Endothelial cell of umbilical vein (primary cell): Measurements from ENCODE around the gene COX5A. TPM values are rescaled to one million over a fixed set of nuclear protein-coding genes. Genes with fewer than 3 reads are reported as not detected.

Experiments
- BruUV-seq: library from RNA; stranded (reverse); fragments of 400-500 nt; replicated peaks from 2 replicates; lab custom pipeline; 2021; lab: Mats Ljungman, UMichigan
- CTCF ChIA-PET: fragments of 300-600, 350-600 bp; sonication (Branson Sonifier 250); formaldehyde crosslinking; loops from one replicate; lab custom pipeline; 2021; ENCODE audit warnings: antibody characterized with exemption, inconsistent platforms; lab: Charles Lee
- POLR2A ChIA-PET: fragments of 300-600, 350-600 bp; sonication (Branson Sonifier 250); formaldehyde crosslinking; loops from one replicate; lab custom pipeline; 2021; ENCODE audit warnings: antibody characterized with exemption, inconsistent platforms; lab: Charles Lee
- DNase-seq: peaks from one replicate; pipeline ENCODE4 v3.0.0-alpha.2; 2011; ENCODE audit warnings: low read depth, low spot score
- FAIRE-seq: peaks from 2 replicates; lab custom pipeline; 2011; peaks lifted over from hg19 to GRCh38; lab: Jason Lieb, UNC
- H2AFZ ChIP-seq: 2 replicates; pipeline ENCODE4 v1.6.0; 2012; ENCODE audit warnings: low read depth, low read length, control low read depth, inconsistent platforms
- H3K27ac ChIP-seq: 2 replicates; pipeline ENCODE4 v1.5.1; 2011; ENCODE audit warnings: low read depth, mild to moderate bottlenecking, control low read depth, low read length, moderate library complexity; ENCODE audit not compliant: insufficient read depth
- H3K27me3 ChIP-seq, 2 experiments: 2 replicates each; pipeline versions ENCODE4 v1.6.0 to v1.6.1; 2011; ENCODE audit warnings: low read length in 2 of 2, mixed read lengths in 1 of 2; ENCODE audit not compliant: control insufficient read depth in 2 of 2, insufficient read depth in 2 of 2
- H3K36me3 ChIP-seq, 2 experiments: 2 replicates in 1 of 2; 3 replicates in 1 of 2; pipeline ENCODE4 v1.5.1; 2011; ENCODE audit warnings: low read length in 2 of 2, mild to moderate bottlenecking in 1 of 2, moderate library complexity in 1 of 2; ENCODE audit not compliant: control insufficient read depth in 2 of 2, insufficient read depth in 2 of 2; ENCODE audit errors: extremely low read depth in 1 of 2
- H3K4me1 ChIP-seq: 3 replicates; pipeline ENCODE4 v1.5.1; 2011; ENCODE audit warnings: mild to moderate bottlenecking, low read length; ENCODE audit not compliant: control insufficient read depth, insufficient read depth; ENCODE audit errors: extremely low read depth
- H3K4me2 ChIP-seq: 2 replicates; pipeline ENCODE4 v1.6.1; 2011; ENCODE audit warnings: low read length, control low read depth, mixed read lengths; ENCODE audit not compliant: insufficient read depth
- H3K4me3 ChIP-seq, 3 experiments: fragments of 200-600 bp in 1 of 3; sonication (generic), shearing (Covaris generic) in 1 of 3; replicated peaks in 1 of 3; 2 replicates each; pipeline ENCODE4 v1.5.1; 2011 to 2016; ENCODE audit warnings: control low read depth in 3 of 3, low read length in 3 of 3, mild to moderate bottlenecking in 2 of 3, inconsistent platforms in 1 of 3, low read depth in 1 of 3, moderate library complexity in 1 of 3; ENCODE audit not compliant: insufficient read depth in 1 of 3
- H3K79me2 ChIP-seq: 2 replicates; pipeline ENCODE4 v1.6.0; 2012; ENCODE audit warnings: low read length, inconsistent platforms; ENCODE audit not compliant: control insufficient read depth, insufficient read depth
- H3K9ac ChIP-seq: replicated peaks from 2 replicates; pipeline ENCODE3; 2011; ENCODE audit warnings: low read length, control low read depth; ENCODE audit not compliant: insufficient read depth; ENCODE audit errors: extremely low read depth
- H3K9me1 ChIP-seq: replicated peaks from 3 replicates; pipeline ENCODE4 v1.6.0; 2011; ENCODE audit warnings: mild to moderate bottlenecking, low read length; ENCODE audit not compliant: control insufficient read depth, insufficient read depth; ENCODE audit errors: extremely low read depth
- H3K9me3 ChIP-seq: replicated peaks from 2 replicates; pipeline ENCODE4 v1.5.1; 2012; ENCODE audit warnings: low read length, inconsistent platforms; ENCODE audit not compliant: control insufficient read depth, insufficient read depth
- H4K20me1 ChIP-seq: replicated peaks from 2 replicates; pipeline ENCODE3; 2011; ENCODE audit warnings: mild to moderate bottlenecking, low read length; ENCODE audit not compliant: control insufficient read depth, insufficient read depth; ENCODE audit errors: extremely low read depth
- EZH2 ChIP-seq: IDR thresholded peaks from 2 replicates; pipeline ENCODE4 v1.6.1; 2012; ENCODE audit warnings: borderline replicate concordance, low read depth, mild to moderate bottlenecking, moderate library complexity, low read length, inconsistent platforms; ENCODE audit not compliant: severe bottlenecking
- FOS ChIP-seq: IDR thresholded peaks from 2 replicates; pipeline ENCODE4 v1.6.1; 2011; ENCODE audit warnings: mild to moderate bottlenecking, low read length, moderate library complexity, borderline replicate concordance; ENCODE audit not compliant: insufficient read depth
- GATA2 ChIP-seq: IDR thresholded peaks from 2 replicates; pipeline ENCODE4 v1.7.0; 2011; ENCODE audit warnings: low read depth, mild to moderate bottlenecking, moderate library complexity, mixed read lengths, low read length; ENCODE audit not compliant: insufficient read length, insufficient read depth
- JUN ChIP-seq: IDR thresholded peaks from 2 replicates; pipeline ENCODE4 v1.6.1; 2011; ENCODE audit warnings: borderline replicate concordance, low read depth; ENCODE audit not compliant: insufficient read length, insufficient read depth
- MYC ChIP-seq: IDR thresholded peaks from one replicate; pipeline ENCODE4 v1.6.1; 2011; ENCODE audit warnings: mild to moderate bottlenecking, low read depth, low read length
- POLR2A ChIP-seq: IDR thresholded peaks from 2 replicates; pipeline ENCODE4 v1.6.1; 2012; ENCODE audit warnings: low read depth, mild to moderate bottlenecking, control low read depth, low read length
- POLR2AphosphoS5 ChIP-seq: IDR thresholded peaks from 2 replicates; pipeline ENCODE4 v1.6.1; 2012; ENCODE audit warnings: low read depth, mild to moderate bottlenecking, control low read depth, low read length, moderate library complexity; ENCODE audit not compliant: insufficient read depth
- dilution Hi-C: fragments of 300-500 bp; cut with MboI; formaldehyde crosslinking; loops from one replicate; pipeline ENCODE4 v1.15.0; 2019; ENCODE audit warnings: low sequenced_read_pairs; ENCODE audit not compliant: extremely low pct_ligation_motif_present
- intact Hi-C: fragments of 100-400 bp; cut with micrococcal nuclease; formaldehyde crosslinking; loops from one replicate; pipeline ENCODE4 v1.10.0; 2022
- polyA plus RNA-seq, 4 experiments: library from polyadenylated mRNA; depleted of rRNA in 3 of 4; stranded (reverse) in 3 of 4; unstranded in 1 of 4; fragments of >200 nt; gene quantifications; 2 replicates each; pipeline versions ENCODE4 v1.2.1 to v1.2.3, GENCODE V29; 2011 to 2012; ENCODE audit warnings: missing spikeins in 1 of 4
- total RNA-seq: library from RNA; stranded (reverse); gene quantifications from 2 replicates; pipeline ENCODE4 v1.2.3, GENCODE V29; 2021
- TF ChIP-seq, protein P1 (sequence below): IDR thresholded peaks from 2 replicates; pipeline ENCODE4 v1.6.1; 2011; ENCODE audit not compliant: insufficient read depth, insufficient read length
- TF ChIP-seq, protein P2 (sequence below), 2 donors: IDR thresholded peaks; 1 replicate in 1 of 2; 2 replicates in 1 of 2; pipeline ENCODE4 v1.5.1; 2011; ENCODE audit warnings: low read length in 2 of 2, mild to moderate bottlenecking in 2 of 2, moderate library complexity in 2 of 2, control low read depth in 1 of 2, inconsistent platforms in 1 of 2, low read depth in 1 of 2; ENCODE audit not compliant: insufficient read depth in 1 of 2; ENCODE audit errors: extremely low read depth in 1 of 2

Gene COX5A
- total and polyA plus RNA-seq, 2 donors (not counting 3 experiments of a cell fraction or from before 2014, with no cell fraction given) = 134 to 220 TPM

DNA sequence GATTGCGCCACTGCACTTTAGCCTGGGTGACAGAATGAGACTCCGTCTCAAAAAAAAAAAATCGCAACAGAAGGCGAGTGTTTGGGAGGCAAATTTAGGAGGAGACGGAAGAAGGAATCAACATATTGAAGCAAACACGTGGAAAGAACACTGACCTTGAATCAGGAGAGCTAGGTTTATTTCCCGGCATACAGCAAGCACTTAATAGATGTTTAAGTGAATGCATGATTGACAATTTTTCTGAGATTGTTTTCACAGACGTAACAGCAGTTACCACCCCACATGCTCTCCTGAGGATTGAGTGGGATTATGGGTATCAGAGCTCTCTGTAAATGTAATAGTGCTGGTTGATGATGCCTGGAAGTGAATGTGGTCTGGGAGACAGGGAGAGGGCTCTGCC is 24.3 kb upstream of the COX5A start:
- intact Hi-C loops (loop anchor here (5.0 kb wide), 1 partner anchor 490 kb away; the partner anchor contains the start of gene SIN3A), dilution Hi-C loops (no loop called here)
- CTCF ChIA-PET = interaction anchor here (1.1 to 3.6 kb wide), 5 partner anchors 11 to 242 kb away, joined by 3 to 22 read pairs (median 5); no protein-coding TSS in a partner anchor
- H3K9ac ChIP-seq = no peak overlapping the region
- POLR2A ChIA-PET = no interaction called here
- H3K9me1 ChIP-seq = no peaks in the 10 kb centered on the region
- no peaks in the 10 kb centered on the region for H3K9me3 ChIP-seq
- no peaks in the 10 kb centered on the region for H3K79me2 ChIP-seq
- no peak overlapping the region for H3K4me3 ChIP-seq
- no peak overlapping the region for H3K4me2 ChIP-seq
- no peak overlapping the region for H2AFZ ChIP-seq
- H3K27ac ChIP-seq = no peak overlapping the region
- peaks cover 0 to 3% of the 10 kb centered on the region in 2 experiments for H3K27me3 ChIP-seq
- no peak for DNase-seq
- H3K36me3 ChIP-seq = no peaks in the 10 kb centered on the region
- TF ChIP-seq MYC = no peak
- TF ChIP-seq POLR2A = no peak
- TF ChIP-seq, protein P1, sequence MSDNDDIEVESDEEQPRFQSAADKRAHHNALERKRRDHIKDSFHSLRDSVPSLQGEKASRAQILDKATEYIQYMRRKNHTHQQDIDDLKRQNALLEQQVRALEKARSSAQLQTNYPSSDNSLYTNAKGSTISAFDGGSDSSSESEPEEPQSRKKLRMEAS = no peak
- TF ChIP-seq FOS = no peak
- TF ChIP-seq, protein P2, sequence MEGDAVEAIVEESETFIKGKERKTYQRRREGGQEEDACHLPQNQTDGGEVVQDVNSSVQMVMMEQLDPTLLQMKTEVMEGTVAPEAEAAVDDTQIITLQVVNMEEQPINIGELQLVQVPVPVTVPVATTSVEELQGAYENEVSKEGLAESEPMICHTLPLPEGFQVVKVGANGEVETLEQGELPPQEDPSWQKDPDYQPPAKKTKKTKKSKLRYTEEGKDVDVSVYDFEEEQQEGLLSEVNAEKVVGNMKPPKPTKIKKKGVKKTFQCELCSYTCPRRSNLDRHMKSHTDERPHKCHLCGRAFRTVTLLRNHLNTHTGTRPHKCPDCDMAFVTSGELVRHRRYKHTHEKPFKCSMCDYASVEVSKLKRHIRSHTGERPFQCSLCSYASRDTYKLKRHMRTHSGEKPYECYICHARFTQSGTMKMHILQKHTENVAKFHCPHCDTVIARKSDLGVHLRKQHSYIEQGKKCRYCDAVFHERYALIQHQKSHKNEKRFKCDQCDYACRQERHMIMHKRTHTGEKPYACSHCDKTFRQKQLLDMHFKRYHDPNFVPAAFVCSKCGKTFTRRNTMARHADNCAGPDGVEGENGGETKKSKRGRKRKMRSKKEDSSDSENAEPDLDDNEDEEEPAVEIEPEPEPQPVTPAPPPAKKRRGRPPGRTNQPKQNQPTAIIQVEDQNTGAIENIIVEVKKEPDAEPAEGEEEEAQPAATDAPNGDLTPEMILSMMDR (IDR thresholded peaks at IDR 0.05; ENCODE audit: extremely low read depth in 1 of 2, insufficient read depth in 1 of 2, low read depth in 1 of 2, low read length in 2 of 2) = no peak
- no peak for TF ChIP-seq EZH2
- TF ChIP-seq GATA2 = no peak
- TF ChIP-seq POLR2AphosphoS5 = no peak
- TF ChIP-seq JUN = no peak
- BruUV-seq = no TSS peak
- H3K4me1 ChIP-seq = peaks cover 49% of the 10 kb centered on the region
- no peak for FAIRE-seq
- no peaks in the 10 kb centered on the region for H4K20me1 ChIP-seq
